NCI-H345 treated with DMSO at 0.1 percent for 48 hours (cell line): ENCODE results near the gene RALGAPB.
"Not testable (repeated sequence)": the region's sequence is repeated elsewhere in the genome, so short reads cannot be mapped to it uniquely, and the experiment has no call there.

Source experiments
- DNase-seq: peaks from one replicate; lab custom pipeline; 2025; ENCODE audit not compliant: unreplicated experiment; lab: John Stamatoyannopoulos, UW

The RALGAPB gene

GRCh38 chr20:38446441-38447209, 26.0 kb upstream of the RALGAPB start:
- peak; percentile 93 for DNase-seq

- DNase-seq = no peak
Measured at GRCh38 chr20:38447251-38447661, 25.4 kb upstream of the RALGAPB start.

GRCh38 chr20:38447931-38448675, 24.5 kb upstream of the RALGAPB start:
- DNase-seq = no peak

- no peak for DNase-seq
Measured at GRCh38 chr20:38449046-38449445, 23.6 kb upstream of the RALGAPB start.

- no peak for DNase-seq
Measured at GRCh38 chr20:38450412-38450975, 22.1 kb upstream of the RALGAPB start.

GRCh38 chr20:38452880-38453624, 19.6 kb upstream of the RALGAPB start:
- no peak for DNase-seq

- DNase-seq = no peak
Measured at GRCh38 chr20:38453941-38454340, 18.7 kb upstream of the RALGAPB start.

- no peak for DNase-seq
Measured at GRCh38 chr20:38454556-38455473, 17.8 kb upstream of the RALGAPB start.

- DNase-seq = no peak
Measured at GRCh38 chr20:38458314-38458713, 14.3 kb upstream of the RALGAPB start.

GRCh38 chr20:38460040-38460623, 12.5 kb upstream of the RALGAPB start:
- peak; percentile 78 for DNase-seq

- not testable (repeated sequence) for DNase-seq
Measured at GRCh38 chr20:38460631-38461030, 12.0 kb upstream of the RALGAPB start.

- not testable (repeated sequence) for DNase-seq
Measured at GRCh38 chr20:38461167-38461566, 11.5 kb upstream of the RALGAPB start.

GRCh38 chr20:38461569-38461968, 11.1 kb upstream of the RALGAPB start:
- DNase-seq = not testable (repeated sequence)

- DNase-seq = no peak
Measured at GRCh38 chr20:38466171-38466570, 6.5 kb upstream of the RALGAPB start.

GRCh38 chr20:38466983-38467382, 5.7 kb upstream of the RALGAPB start:
- DNase-seq = no peak

GRCh38 chr20:38471245-38471644, 1.4 kb upstream of the RALGAPB start:
- no peak for DNase-seq

GRCh38 chr20:38471987-38472512, 593 bp upstream of the RALGAPB start:
- no peak for DNase-seq

- DNase-seq = no peak
Measured at GRCh38 chr20:38473367-38473795, 738 bp downstream of the RALGAPB start.

- no peak for DNase-seq
Measured at GRCh38 chr20:38477747-38478146, 5.1 kb downstream of the RALGAPB start.

GRCh38 chr20:38479596-38479995, 7.0 kb downstream of the RALGAPB start:
- DNase-seq = no peak
